GM23338 (cell line): ENCODE data around the gene ACAD10. TPM values are rescaled to one million over a fixed set of nuclear protein-coding genes. Genes with fewer than 3 reads are reported as not detected.

Experiments used
- ATAC-seq: fragments of 200-7000 bp; cut with Tn5 transposase; 3 replicates; pipeline ENCODE4 v1.9.1; 2020
- DNase-seq: peaks from one replicate; pipeline ENCODE4 v3.0.0-alpha.2; 2015; ENCODE audit warnings: low spot score
- H2AFZ ChIP-seq: fragments of 200-600 bp; sonication (generic); 2 replicates; pipeline ENCODE4 v1.8.0; 2016; ENCODE audit warnings: antibody characterized with exemption, mild to moderate bottlenecking, moderate library complexity
- H3F3A ChIP-seq: fragments of 200-600 bp; sonication (generic); replicated peaks from 2 replicates; pipeline ENCODE4 v1.8.0; 2017; ENCODE audit warnings: antibody characterized with exemption, mixed run types, low read depth
- H3K27ac ChIP-seq: fragments of 200-600 bp; sonication (generic); 2 replicates; pipeline ENCODE4 v1.6.1; 2016; ENCODE audit warnings: low read depth
- H3K27me3 ChIP-seq: fragments of 200-600 bp; sonication (generic); 2 replicates; pipeline ENCODE4 v1.8.0; 2016; ENCODE audit warnings: mild to moderate bottlenecking, mixed run types, moderate library complexity; ENCODE audit not compliant: insufficient read depth
- H3K36me3 ChIP-seq: fragments of 200-600 bp; sonication (generic); 2 replicates; pipeline ENCODE4 v1.8.0; 2016; ENCODE audit warnings: mild to moderate bottlenecking; ENCODE audit not compliant: insufficient read depth
- H3K4me1 ChIP-seq: fragments of 200-600 bp; sonication (generic); 2 replicates; pipeline ENCODE4 v1.8.0; 2016; ENCODE audit warnings: mild to moderate bottlenecking, moderate library complexity; ENCODE audit not compliant: insufficient read depth
- H3K4me2 ChIP-seq: fragments of 200-600 bp; sonication (generic); 2 replicates; pipeline ENCODE4 v1.7.1; 2017; ENCODE audit warnings: mixed run types
- H3K4me3 ChIP-seq: fragments of 200-600 bp; sonication (generic); 2 replicates; pipeline ENCODE4 v1.6.1; 2016; ENCODE audit warnings: mixed run types
- H3K79me2 ChIP-seq: fragments of 200-600 bp; sonication (generic); replicated peaks from 2 replicates; pipeline ENCODE4 v1.8.0; 2017; ENCODE audit warnings: mild to moderate bottlenecking; ENCODE audit not compliant: insufficient read depth
- H3K9me2 ChIP-seq: fragments of 200-600 bp; sonication (generic); 2 replicates; pipeline ENCODE4 v1.8.0; 2017; ENCODE audit not compliant: insufficient read depth
- H4K20me1 ChIP-seq: fragments of 200-600 bp; sonication (generic); replicated peaks from 2 replicates; pipeline ENCODE4 v1.8.0; 2017; ENCODE audit warnings: mild to moderate bottlenecking; ENCODE audit not compliant: insufficient read depth
- H3K27ac Mint-ChIP-seq: 2 replicates; pipeline ENCODE4 v1.8.0; 2020; ENCODE audit warnings: inconsistent platforms, mild to moderate bottlenecking, moderate library complexity, mixed read lengths
- H3K27me3 Mint-ChIP-seq: 3 replicates; pipeline ENCODE4 v1.8.0; 2022; ENCODE audit warnings: low read depth, mild to moderate bottlenecking, moderate library complexity, mixed read lengths, inconsistent platforms; ENCODE audit not compliant: insufficient read depth, poor library complexity
- H3K36me3 Mint-ChIP-seq: 3 replicates; pipeline ENCODE4 v1.8.0; 2021; ENCODE audit warnings: low read depth, mild to moderate bottlenecking, inconsistent platforms, moderate library complexity, mixed read lengths
- H3K4me1 Mint-ChIP-seq: 3 replicates; pipeline ENCODE4 v1.8.0; 2020; ENCODE audit warnings: mild to moderate bottlenecking, inconsistent platforms, mixed read lengths
- H3K4me3 Mint-ChIP-seq: 3 replicates; pipeline ENCODE4 v1.8.0; 2021; ENCODE audit warnings: moderate library complexity, mild to moderate bottlenecking, inconsistent platforms, mixed read lengths
- H3K9me3 Mint-ChIP-seq: 3 replicates; pipeline ENCODE4 v1.8.0; 2020; ENCODE audit warnings: moderate library complexity, mild to moderate bottlenecking, inconsistent platforms, mixed read lengths
- CREB1 ChIP-seq: fragments of 250-450 bp; sonication (Bioruptor Pico); IDR thresholded peaks from 2 replicates; pipeline ENCODE4 v1.5.0; 2020; ENCODE audit warnings: low read depth, mild to moderate bottlenecking, moderate library complexity
- CTCF ChIP-seq, 2 experiments: fragments of 200-600 bp in 1 of 2; sonication (generic) in 1 of 2; conservative IDR thresholded peaks; 2 replicates each; pipeline versions ENCODE4 v1.5.1 to v1.6.1; 2016 to 2017; ENCODE audit warnings: antibody characterized with exemption in 2 of 2, low read depth in 2 of 2, mild to moderate bottlenecking in 2 of 2, moderate library complexity in 1 of 2
- ETS1 ChIP-seq: IDR thresholded peaks from 2 replicates; pipeline ENCODE4 v1.6.1; 2016; ENCODE audit warnings: antibody characterized with exemption
- EZH2 ChIP-seq: fragments of 200-600 bp; sonication (generic); IDR thresholded peaks from one replicate; pipeline ENCODE4 v1.8.0; 2017; ENCODE audit warnings: antibody characterized with exemption, mild to moderate bottlenecking, low read depth; ENCODE audit not compliant: unreplicated experiment
- EZH2phosphoT487 ChIP-seq: fragments of 200-600 bp; sonication (generic); IDR thresholded peaks from one replicate; pipeline ENCODE4 v1.8.1; 2018; ENCODE audit warnings: antibody characterized with exemption; ENCODE audit not compliant: unreplicated experiment
- JUNB ChIP-seq: IDR thresholded peaks from one replicate; pipeline ENCODE4 v1.6.1; 2016; ENCODE audit warnings: antibody characterized with exemption; ENCODE audit not compliant: unreplicated experiment
- NANOG ChIP-seq: IDR thresholded peaks from 2 replicates; pipeline ENCODE4 v1.6.1; 2016; ENCODE audit warnings: antibody characterized with exemption, borderline replicate concordance
- POLR2AphosphoS5 ChIP-seq: IDR thresholded peaks from 2 replicates; pipeline ENCODE4 v1.6.1; 2016; ENCODE audit warnings: antibody characterized with exemption, low read depth
- REST ChIP-seq: IDR thresholded peaks from one replicate; pipeline ENCODE4 v1.6.1; 2018; ENCODE audit warnings: antibody characterized with exemption; ENCODE audit not compliant: unreplicated experiment
- STAT1 ChIP-seq: IDR thresholded peaks from one replicate; pipeline ENCODE4 v1.6.1; 2016; ENCODE audit warnings: antibody characterized with exemption; ENCODE audit not compliant: unreplicated experiment
- ZNF114 ChIP-seq: fragments of 250-450 bp; sonication (Bioruptor Pico); IDR thresholded peaks from 2 replicates; pipeline ENCODE4 v1.5.0; 2020; ENCODE audit warnings: mild to moderate bottlenecking, moderate library complexity
- ZNF331 ChIP-seq: fragments of 250-450 bp; sonication (Bioruptor Pico); IDR thresholded peaks from 2 replicates; pipeline ENCODE4 v1.5.0; 2020; ENCODE audit warnings: low read depth, mild to moderate bottlenecking, moderate library complexity
- ZNF462 ChIP-seq: fragments of 250-450 bp; sonication (Bioruptor Pico); IDR thresholded peaks from 2 replicates; pipeline ENCODE4 v1.5.0; 2020; ENCODE audit warnings: mild to moderate bottlenecking, moderate library complexity
- polyA plus RNA-seq: library from polyadenylated mRNA; unstranded; fragments of >200 nt; fragmentation: Nextera tagmentation; extraction: Ambion mirVana; gene quantifications from 2 replicates; pipeline ENCODE4 v1.2.1, GENCODE V29; 2016
- total RNA-seq: library from RNA; depleted of rRNA; stranded (reverse); fragments of >200 nt; shearing (Covaris generic); gene quantifications from 2 replicates; pipeline ENCODE4 v1.2.3, GENCODE V29; 2014

ACAD10 gene
- total and polyA plus RNA-seq, 2 experiments from 2014 or later: 16.3 to 23.1 TPM

- Histone ChIP-seq H3K27ac (no peak overlapping the region), H4K20me1 (no peaks in the 10 kb centered on the region; the same call in 1 of the 2 replicates), H3K9me2 (no peaks in the 10 kb centered on the region), H3K79me2 (no peaks in the 10 kb centered on the region), H3K27me3 (no peaks in the 10 kb centered on the region), H3K4me2 (no peak overlapping the region), H3K4me3 (no peak overlapping the region), H3K4me1 (no peaks in the 10 kb centered on the region), H2AFZ (no peak overlapping the region), H3K36me3 (no peaks in the 10 kb centered on the region), H3F3A (no peaks in the 10 kb centered on the region; the same call in 1 of the 2 replicates)
- no peak for TF ChIP-seq REST
- TF ChIP-seq STAT1: no peak
- no peak for TF ChIP-seq ZNF114
- no peak for TF ChIP-seq ZNF331 (CRISPR knock-in tag)
- no peak for TF ChIP-seq NANOG
- TF ChIP-seq ETS1: no peak
- no peak for TF ChIP-seq ZNF462
- no peak for TF ChIP-seq CTCF (conservative IDR thresholded peaks at IDR 0.05; ENCODE audit: low read depth in 2 of 2)
- TF ChIP-seq CREB1 (CRISPR knock-in tag): no peak
- no peak for TF ChIP-seq POLR2AphosphoS5
- TF ChIP-seq EZH2phosphoT487: no peak
- TF ChIP-seq JUNB: no peak
- TF ChIP-seq EZH2: no peak
- H3K9me3 Mint-ChIP-seq: no peaks in the 10 kb centered on the region
- ATAC-seq (peak; percentile 46), DNase-seq (no peak)
- no peaks in the 10 kb centered on the region; the same call in 2 of the 3 replicates for H3K4me1 Mint-ChIP-seq
- H3K27me3 Mint-ChIP-seq: peaks cover 6% of the 10 kb centered on the region
- no peak overlapping the region for H3K4me3 Mint-ChIP-seq
- peaks cover 48% of the 10 kb centered on the region for H3K36me3 Mint-ChIP-seq
- no peak overlapping the region for H3K27ac Mint-ChIP-seq
Observed at GRCh38 chr12:111792155-111792855, 106.5 kb downstream of the ACAD10 start.
